HepG2 (cell line): Measurements from ENCODE around the gene MRM3. TPM values are rescaled to one million over a fixed set of nuclear protein-coding genes. Genes with fewer than 3 reads are reported as not detected.
A peak's percentile ranks its signal among the peaks of the same experiment; 100 is the strongest.

Experiments used
- ATF7 ChIP-seq, 2 experiments: fragments of 450-650 bp in 1 of 2; sonication (generic) in 1 of 2; formaldehyde crosslinking in 1 of 2; IDR thresholded peaks; 2 replicates each; pipeline versions ENCODE4 v1.4.0 to v1.6.1; 2016 to 2020; ENCODE audit warnings: antibody characterized with exemption in 1 of 2, mild to moderate bottlenecking in 1 of 2, missing genetic modification reagents in 1 of 2
- BRCA1 ChIP-seq: sonication (generic); formaldehyde crosslinking; IDR thresholded peaks from 2 replicates; pipeline ENCODE4 v1.4.0; 2020; ENCODE audit warnings: missing genetic modification reagents
- CBFB ChIP-seq: sonication (generic); formaldehyde crosslinking; IDR thresholded peaks from 2 replicates; pipeline ENCODE4 v1.4.0; 2020; ENCODE audit warnings: missing genetic modification reagents
- MTF2 ChIP-seq: sonication (generic); formaldehyde crosslinking; IDR thresholded peaks from 2 replicates; pipeline ENCODE4 v1.5.0; 2020; ENCODE audit warnings: missing genetic modification reagents, borderline replicate concordance
- MXI1 ChIP-seq: IDR thresholded peaks from 3 replicates; pipeline ENCODE4 v1.6.1; 2012; ENCODE audit warnings: low read depth, low read length, inconsistent platforms, borderline replicate concordance
- RXRB ChIP-seq: IDR thresholded peaks from 2 replicates; pipeline ENCODE4 v1.6.1; 2016; ENCODE audit warnings: borderline replicate concordance, missing genetic modification reagents, missing compliant biosample characterization
- WIZ ChIP-seq: sonication (generic); formaldehyde crosslinking; IDR thresholded peaks from 2 replicates; pipeline ENCODE4 v1.5.1; 2020; ENCODE audit warnings: mild to moderate bottlenecking, missing genetic modification reagents
- ZBTB39 ChIP-seq: sonication (generic); formaldehyde crosslinking; IDR thresholded peaks from 2 replicates; pipeline ENCODE4 v1.5.0; 2020; ENCODE audit warnings: missing genetic modification reagents
- ZC3H4 ChIP-seq: sonication (generic); formaldehyde crosslinking; IDR thresholded peaks from 2 replicates; pipeline ENCODE4 v1.4.0; 2020; ENCODE audit warnings: missing genetic modification reagents, borderline replicate concordance
- ZIK1 ChIP-seq: sonication (generic); formaldehyde crosslinking; IDR thresholded peaks from 2 replicates; pipeline ENCODE4 v1.5.0; 2020; ENCODE audit warnings: mild to moderate bottlenecking, low read depth, missing genetic modification reagents, borderline replicate concordance
- ZKSCAN8 ChIP-seq: IDR thresholded peaks from 2 replicates; pipeline ENCODE4 v1.6.1; 2016; ENCODE audit warnings: borderline replicate concordance, missing genetic modification reagents, missing compliant biosample characterization
- ZNF543 ChIP-seq: sonication (generic); formaldehyde crosslinking; IDR thresholded peaks from 2 replicates; pipeline ENCODE4 v1.4.0; 2020; ENCODE audit warnings: mild to moderate bottlenecking, missing genetic modification reagents
- ZSCAN21 ChIP-seq: sonication (generic); formaldehyde crosslinking; IDR thresholded peaks from 2 replicates; pipeline ENCODE4 v1.8.0; 2022; ENCODE audit warnings: mild to moderate bottlenecking, missing genetic modification reagents, moderate library complexity, borderline replicate concordance
- polyA plus RNA-seq, 8 experiments: library from polyadenylated mRNA; depleted of rRNA in 3 of 8; stranded (reverse) in 7 of 8; unstranded in 1 of 8; fragments of >200 nt; fragmentation: Illumina TruSeq in 4 of 8; extraction: Trizol in 4 of 8; gene quantifications; 2 replicates each; pipeline versions ENCODE4 v1.2.1 to v1.2.3, GENCODE V29; 2011 to 2016; ENCODE audit warnings: low read depth in 4 of 8, missing spikeins in 1 of 8, mixed read lengths in 1 of 8; ENCODE audit not compliant: insufficient read depth in 1 of 8
- total RNA-seq, 5 experiments: library from RNA; depleted of rRNA; stranded (reverse); fragments of >200 nt; fragmentation: Illumina TruSeq; extraction: Trizol; gene quantifications; 2 replicates each; pipeline ENCODE4 v1.2.3, GENCODE V29; 2016; ENCODE audit warnings: low read depth in 1 of 5
- TF ChIP-seq, protein P1 (sequence below): sonication (generic); formaldehyde crosslinking; IDR thresholded peaks from 2 replicates; pipeline ENCODE4 v1.5.0; 2020; ENCODE audit warnings: missing genetic modification reagents
- TF ChIP-seq, protein P2 (sequence below): sonication (generic); formaldehyde crosslinking; IDR thresholded peaks from 2 replicates; pipeline ENCODE4 v1.4.0; 2020; ENCODE audit warnings: low read depth, missing genetic modification reagents
- TF ChIP-seq, protein P3 (sequence below): sonication (generic); formaldehyde crosslinking; IDR thresholded peaks from 2 replicates; pipeline ENCODE4 v1.5.0; 2020; ENCODE audit warnings: mild to moderate bottlenecking, missing genetic modification reagents, borderline replicate concordance

MRM3 gene
- total and polyA plus RNA-seq, 2 of the 13 experiments (the other 11 are each of a cell fraction or from before 2014, with no cell fraction given) = 12.3 to 25.5 TPM

DNA sequence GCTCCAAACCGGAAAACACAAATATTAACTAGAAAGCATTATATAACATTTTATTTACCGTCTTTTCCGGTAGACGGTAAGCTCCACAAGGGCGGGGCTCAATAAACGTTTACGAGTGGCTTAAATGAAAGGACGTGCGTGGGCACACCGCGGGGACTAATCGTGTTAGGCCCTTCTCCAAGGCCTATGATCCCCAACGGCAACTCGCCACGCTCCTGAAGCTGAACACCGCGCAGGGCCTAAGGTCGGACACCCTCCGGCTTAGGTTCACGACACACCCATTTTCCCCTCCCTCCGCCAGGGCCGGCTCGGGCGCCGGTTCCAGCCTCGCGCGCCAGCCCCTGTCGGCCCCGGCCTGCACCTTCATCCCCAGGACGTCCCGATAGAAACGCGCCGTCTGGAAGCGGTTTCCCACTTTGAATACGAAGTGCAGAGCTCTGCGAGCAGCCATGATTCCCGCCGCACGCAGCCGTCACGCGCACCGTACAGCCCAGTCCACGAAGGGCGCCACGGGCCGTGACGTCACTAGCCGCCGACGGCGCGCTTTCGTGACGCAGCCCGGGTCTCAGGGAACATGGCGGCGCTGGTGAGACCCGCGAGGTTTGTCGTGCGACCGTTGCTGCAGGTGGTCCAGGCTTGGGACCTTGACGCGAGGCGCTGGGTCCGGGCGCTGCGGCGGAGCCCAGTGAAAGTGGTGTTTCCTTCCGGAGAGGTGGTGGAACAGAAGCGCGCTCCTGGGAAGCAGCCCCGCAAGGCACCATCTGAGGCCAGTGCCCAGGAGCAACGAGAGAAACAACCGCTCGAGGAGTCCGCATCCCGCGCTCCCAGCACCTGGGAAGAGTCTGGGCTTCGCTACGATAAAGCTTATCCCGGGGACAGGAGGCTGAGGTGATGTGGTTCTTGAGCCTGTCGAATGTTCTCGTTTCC lies at the start of gene MRM3, which contains the start of gene GLOD4 (continued):
- TF ChIP-seq ATF7 (IDR thresholded peaks at IDR 0.05) (peak; percentile 88), ATF7 (CRISPR knock-in tag; IDR thresholded peaks at IDR 0.05) (peak; percentile 81; the same call in 1 of the 2 replicates), WIZ (CRISPR knock-in tag) (0 out of 2 replicates have a peak, but pooled peaks have one; percentile 69), BRCA1 (CRISPR knock-in tag) (no peak), MXI1 (peak; percentile 97), ZNF543 (peak; percentile 89), MTF2 (0 out of 2 replicates have a peak, but pooled peaks have one; percentile 33), ZKSCAN8 (CRISPR knock-in tag) (peak; percentile 60; the same call in 1 of the 2 replicates), ZSCAN21 (CRISPR knock-in tag) (peak; percentile 89; the same call in 1 of the 2 replicates), CBFB (CRISPR knock-in tag) (peak; percentile 95), ZBTB39 (CRISPR knock-in tag) (0 out of 2 replicates have a peak, but pooled peaks have one; percentile 44), RXRB (CRISPR knock-in tag) (no peak; the same call in none of the 2 replicates), ZC3H4 (CRISPR knock-in tag) (no peak), ZIK1 (CRISPR knock-in tag) (peak; percentile 99)
- TF ChIP-seq, protein P1, sequence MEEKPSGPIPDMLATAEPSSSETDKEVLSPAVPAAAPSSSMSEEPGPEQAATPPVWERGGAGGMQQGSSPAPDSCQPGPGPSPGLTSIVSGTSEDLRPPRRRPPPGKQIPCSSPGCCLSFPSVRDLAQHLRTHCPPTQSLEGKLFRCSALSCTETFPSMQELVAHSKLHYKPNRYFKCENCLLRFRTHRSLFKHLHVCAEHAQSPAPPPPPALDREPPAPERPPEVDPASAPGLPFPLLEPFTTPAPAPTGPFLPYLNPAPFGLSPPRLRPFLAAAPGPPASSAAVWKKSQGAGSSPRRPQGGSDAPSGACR (CRISPR knock-in tag) = peak; percentile 83; the same call in 1 of the 2 replicates
- TF ChIP-seq, protein P2, sequence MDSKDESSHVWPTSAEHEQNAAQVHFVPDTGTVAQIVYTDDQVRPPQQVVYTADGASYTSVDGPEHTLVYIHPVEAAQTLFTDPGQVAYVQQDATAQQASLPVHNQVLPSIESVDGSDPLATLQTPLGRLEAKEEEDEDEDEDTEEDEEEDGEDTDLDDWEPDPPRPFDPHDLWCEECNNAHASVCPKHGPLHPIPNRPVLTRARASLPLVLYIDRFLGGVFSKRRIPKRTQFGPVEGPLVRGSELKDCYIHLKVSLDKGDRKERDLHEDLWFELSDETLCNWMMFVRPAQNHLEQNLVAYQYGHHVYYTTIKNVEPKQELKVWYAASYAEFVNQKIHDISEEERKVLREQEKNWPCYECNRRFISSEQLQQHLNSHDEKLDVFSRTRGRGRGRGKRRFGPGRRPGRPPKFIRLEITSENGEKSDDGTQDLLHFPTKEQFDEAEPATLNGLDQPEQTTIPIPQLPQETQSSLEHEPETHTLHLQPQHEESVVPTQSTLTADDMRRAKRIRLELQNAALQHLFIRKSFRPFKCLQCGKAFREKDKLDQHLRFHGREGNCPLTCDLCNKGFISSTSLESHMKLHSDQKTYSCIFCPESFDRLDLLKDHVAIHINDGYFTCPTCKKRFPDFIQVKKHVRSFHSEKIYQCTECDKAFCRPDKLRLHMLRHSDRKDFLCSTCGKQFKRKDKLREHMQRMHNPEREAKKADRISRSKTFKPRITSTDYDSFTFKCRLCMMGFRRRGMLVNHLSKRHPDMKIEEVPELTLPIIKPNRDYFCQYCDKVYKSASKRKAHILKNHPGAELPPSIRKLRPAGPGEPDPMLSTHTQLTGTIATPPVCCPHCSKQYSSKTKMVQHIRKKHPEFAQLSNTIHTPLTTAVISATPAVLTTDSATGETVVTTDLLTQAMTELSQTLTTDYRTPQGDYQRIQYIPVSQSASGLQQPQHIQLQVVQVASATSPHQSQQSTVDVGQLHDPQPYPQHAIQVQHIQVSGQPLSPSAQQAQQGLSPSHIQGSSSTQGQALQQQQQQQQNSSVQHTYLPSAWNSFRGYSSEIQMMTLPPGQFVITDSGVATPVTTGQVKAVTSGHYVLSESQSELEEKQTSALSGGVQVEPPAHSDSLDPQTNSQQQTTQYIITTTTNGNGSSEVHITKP = peak; percentile 61
- TF ChIP-seq, protein P3, sequence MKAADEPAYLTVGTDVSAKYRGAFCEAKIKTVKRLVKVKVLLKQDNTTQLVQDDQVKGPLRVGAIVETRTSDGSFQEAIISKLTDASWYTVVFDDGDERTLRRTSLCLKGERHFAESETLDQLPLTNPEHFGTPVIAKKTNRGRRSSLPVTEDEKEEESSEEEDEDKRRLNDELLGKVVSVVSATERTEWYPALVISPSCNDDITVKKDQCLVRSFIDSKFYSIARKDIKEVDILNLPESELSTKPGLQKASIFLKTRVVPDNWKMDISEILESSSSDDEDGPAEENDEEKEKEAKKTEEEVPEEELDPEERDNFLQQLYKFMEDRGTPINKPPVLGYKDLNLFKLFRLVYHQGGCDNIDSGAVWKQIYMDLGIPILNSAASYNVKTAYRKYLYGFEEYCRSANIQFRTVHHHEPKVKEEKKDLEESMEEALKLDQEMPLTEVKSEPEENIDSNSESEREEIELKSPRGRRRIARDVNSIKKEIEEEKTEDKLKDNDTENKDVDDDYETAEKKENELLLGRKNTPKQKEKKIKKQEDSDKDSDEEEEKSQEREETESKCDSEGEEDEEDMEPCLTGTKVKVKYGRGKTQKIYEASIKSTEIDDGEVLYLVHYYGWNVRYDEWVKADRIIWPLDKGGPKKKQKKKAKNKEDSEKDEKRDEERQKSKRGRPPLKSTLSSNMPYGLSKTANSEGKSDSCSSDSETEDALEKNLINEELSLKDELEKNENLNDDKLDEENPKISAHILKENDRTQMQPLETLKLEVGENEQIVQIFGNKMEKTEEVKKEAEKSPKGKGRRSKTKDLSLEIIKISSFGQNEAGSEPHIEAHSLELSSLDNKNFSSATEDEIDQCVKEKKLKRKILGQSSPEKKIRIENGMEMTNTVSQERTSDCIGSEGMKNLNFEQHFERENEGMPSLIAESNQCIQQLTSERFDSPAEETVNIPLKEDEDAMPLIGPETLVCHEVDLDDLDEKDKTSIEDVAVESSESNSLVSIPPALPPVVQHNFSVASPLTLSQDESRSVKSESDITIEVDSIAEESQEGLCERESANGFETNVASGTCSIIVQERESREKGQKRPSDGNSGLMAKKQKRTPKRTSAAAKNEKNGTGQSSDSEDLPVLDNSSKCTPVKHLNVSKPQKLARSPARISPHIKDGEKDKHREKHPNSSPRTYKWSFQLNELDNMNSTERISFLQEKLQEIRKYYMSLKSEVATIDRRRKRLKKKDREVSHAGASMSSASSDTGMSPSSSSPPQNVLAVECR (CRISPR knock-in tag) = peak; percentile 99
